IPS-15b (cell line): Measurements from ENCODE around the gene ARHGEF16.

Source experiments
- H3K27me3 ChIP-seq: one replicate; pipeline ENCODE4 v1.6.1; 2013; ENCODE audit warnings: low read length; ENCODE audit not compliant: control insufficient read depth, insufficient read depth
- H3K36me3 ChIP-seq: one replicate; pipeline ENCODE4 v1.6.1; 2013; ENCODE audit warnings: low read length; ENCODE audit not compliant: control insufficient read depth, insufficient read depth
- H3K4me1 ChIP-seq: one replicate; pipeline ENCODE4 v1.6.1; 2013; ENCODE audit warnings: mild to moderate bottlenecking, low read length; ENCODE audit not compliant: control insufficient read depth, insufficient read depth
- H3K4me3 ChIP-seq: one replicate; pipeline ENCODE4 v1.5.1; 2013; ENCODE audit warnings: low read depth, low read length
- H3K9ac ChIP-seq: one replicate; pipeline ENCODE4 v1.6.1; 2013; ENCODE audit warnings: low read depth, mild to moderate bottlenecking, low read length
- H3K9me3 ChIP-seq: one replicate; pipeline ENCODE4 v1.6.1; 2013; ENCODE audit warnings: mild to moderate bottlenecking, low read length; ENCODE audit not compliant: control insufficient read depth, insufficient read depth

The ARHGEF16 gene

DNA sequence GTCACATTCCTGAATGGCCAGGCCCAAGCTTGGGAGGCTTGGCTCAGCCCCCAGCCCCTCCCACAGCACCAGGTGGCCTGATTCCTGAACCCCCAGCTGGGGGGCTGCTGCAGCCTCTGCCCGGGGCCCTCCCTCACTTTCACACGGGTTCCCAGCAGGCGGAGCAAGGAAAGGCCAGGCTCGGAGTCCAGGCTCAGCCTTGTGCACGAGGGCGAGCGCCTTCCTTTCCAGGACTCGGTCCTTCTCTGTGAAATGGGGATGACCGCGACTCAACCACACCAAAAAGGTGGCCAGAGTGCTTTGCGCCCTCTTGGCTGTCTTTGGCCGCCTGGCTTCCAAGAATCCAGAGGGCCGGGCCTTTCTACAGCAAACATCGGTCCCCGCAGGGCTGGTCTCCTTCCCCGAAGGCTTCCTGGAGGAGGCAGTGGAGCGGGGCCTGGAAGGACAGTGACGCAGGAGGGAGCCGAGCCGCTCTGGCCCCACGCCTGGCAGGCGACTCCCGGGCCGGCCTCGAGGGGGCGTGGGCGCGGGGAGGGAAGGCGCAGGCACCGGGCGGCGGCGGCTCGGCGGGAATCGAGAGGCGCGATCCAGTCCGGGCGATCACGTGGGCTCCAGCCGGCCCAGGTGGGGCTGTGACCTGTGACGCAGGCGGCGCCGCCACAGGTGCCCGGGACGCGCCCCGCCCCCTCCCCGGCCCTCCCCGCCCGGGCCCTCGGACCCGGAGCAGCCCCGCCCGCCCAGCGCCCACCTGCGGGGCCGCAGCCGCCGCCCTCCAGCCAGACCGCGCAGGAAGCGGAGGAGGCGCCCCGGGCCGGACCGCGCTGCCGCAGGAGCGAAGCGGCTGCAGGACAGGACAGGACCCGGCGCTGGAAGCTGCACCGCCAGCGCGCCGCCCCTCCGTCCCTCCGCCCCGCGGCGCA, at the start of gene ARHGEF16:
ARHGEF16 (plus strand) TSS at position 775 of the 920 bp plus-strand sequence. CDS start 8,420 bp downstream, outside the sequence.
- no peaks in the 10 kb centered on the region for H3K27me3 ChIP-seq
- no peaks in the 10 kb centered on the region for H3K9me3 ChIP-seq
- peak within 1 kb of the TSS; percentile 60 for H3K4me3 ChIP-seq
- H3K36me3 ChIP-seq, result no peaks in the 10 kb centered on the region
- H3K4me1 ChIP-seq, result peaks cover 12% of the 10 kb centered on the region
- H3K9ac ChIP-seq, result peak within 1 kb of the TSS; percentile 85

DNA sequence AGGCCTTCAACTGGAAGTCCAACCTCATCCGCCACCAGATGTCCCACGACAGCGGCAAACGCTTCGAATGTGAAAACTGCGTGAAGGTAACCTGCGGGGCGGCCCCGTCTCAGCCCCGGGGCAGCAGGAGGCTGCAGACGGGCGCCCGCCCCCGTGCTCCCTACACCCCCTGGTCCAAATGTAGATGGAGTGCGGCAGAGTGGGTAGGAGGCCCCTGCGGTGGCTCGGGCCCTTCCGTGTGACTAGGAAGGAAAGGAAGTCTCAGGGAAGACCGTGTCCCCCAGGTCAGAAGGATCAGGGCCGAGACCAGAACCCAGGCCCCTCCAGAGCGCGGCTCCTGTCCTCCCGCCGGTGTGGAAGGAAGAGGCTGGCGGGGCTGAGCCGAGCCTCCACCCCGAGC, 49.7 kb upstream of the ARHGEF16 start:
- H3K36me3 ChIP-seq, result no peaks in the 10 kb centered on the region
- no peaks in the 10 kb centered on the region for H3K4me1 ChIP-seq
- H3K4me3 ChIP-seq, result no peak overlapping the region
- no peak overlapping the region for H3K9ac ChIP-seq
- no peaks in the 10 kb centered on the region for H3K27me3 ChIP-seq
- no peaks in the 10 kb centered on the region for H3K9me3 ChIP-seq

DNA sequence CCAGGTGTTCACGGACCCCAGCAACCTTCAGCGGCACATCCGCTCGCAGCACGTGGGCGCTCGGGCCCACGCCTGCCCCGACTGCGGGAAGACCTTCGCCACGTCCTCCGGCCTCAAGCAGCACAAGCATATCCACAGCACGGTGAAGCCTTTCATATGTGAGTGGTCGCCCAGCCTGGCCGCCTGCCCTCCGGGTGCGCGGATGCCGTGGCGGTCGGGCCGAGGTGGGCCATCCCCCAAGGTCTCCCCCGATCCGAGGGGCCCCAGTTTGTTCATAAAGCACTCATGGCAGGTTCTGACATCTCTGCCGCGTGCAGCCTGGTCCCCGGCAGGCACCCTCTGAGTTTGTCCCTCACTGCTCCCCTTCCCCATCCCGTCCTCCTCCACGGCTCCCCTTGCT, 49.0 kb upstream of the ARHGEF16 start:
- Histone ChIP-seq H3K27me3 (no peaks in the 10 kb centered on the region), H3K4me3 (no peak overlapping the region), H3K36me3 (no peaks in the 10 kb centered on the region), H3K4me1 (no peaks in the 10 kb centered on the region), H3K9me3 (no peaks in the 10 kb centered on the region), H3K9ac (no peak overlapping the region)

DNA sequence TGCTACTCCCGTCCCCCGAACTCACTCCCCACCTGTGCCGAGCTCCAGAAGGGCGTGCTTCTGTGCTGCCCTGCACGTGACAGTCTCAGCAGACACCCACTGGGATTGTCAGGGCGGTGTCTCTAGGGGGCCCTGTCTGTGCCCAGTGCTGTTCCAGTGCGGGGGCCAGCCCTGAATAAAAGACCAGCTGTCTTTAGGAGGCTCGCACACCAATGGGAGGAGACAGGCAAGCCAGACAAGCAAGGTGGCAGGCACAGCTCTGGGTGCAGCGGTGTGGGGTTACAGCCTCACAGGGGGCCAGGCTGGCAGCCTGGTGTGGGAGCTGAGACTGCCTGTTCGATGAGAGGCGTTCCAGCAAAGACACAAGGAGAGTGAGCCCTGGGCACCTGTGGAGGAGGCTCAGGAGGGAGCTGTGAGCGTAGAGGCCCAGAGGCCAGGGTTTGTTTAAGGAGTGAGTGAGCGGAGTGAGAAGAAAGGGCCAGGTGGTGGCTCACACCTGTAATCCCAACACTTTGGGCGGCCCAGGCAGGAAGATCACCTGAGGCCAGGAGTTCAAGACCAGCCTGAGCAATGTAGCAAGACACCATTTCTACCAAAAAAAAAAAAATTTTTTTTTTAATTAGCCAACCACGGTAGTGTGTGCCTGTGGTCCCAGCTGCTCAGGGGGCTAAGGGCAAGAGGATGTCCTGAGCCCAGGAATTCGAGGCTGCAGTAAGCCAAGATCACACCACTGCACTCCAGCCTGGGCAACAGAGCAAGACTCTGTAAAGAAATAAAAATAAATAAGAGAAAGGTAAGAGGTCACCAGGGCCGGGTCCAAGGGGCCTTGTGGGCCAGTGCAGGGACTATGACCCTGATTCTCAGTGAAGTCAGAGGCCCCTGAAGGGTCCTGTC, 48.2 kb upstream of the ARHGEF16 start:
- Histone ChIP-seq H3K4me3 (no peak overlapping the region), H3K9ac (no peak overlapping the region), H3K36me3 (no peaks in the 10 kb centered on the region), H3K27me3 (no peaks in the 10 kb centered on the region), H3K9me3 (no peaks in the 10 kb centered on the region), H3K4me1 (no peaks in the 10 kb centered on the region)

DNA sequence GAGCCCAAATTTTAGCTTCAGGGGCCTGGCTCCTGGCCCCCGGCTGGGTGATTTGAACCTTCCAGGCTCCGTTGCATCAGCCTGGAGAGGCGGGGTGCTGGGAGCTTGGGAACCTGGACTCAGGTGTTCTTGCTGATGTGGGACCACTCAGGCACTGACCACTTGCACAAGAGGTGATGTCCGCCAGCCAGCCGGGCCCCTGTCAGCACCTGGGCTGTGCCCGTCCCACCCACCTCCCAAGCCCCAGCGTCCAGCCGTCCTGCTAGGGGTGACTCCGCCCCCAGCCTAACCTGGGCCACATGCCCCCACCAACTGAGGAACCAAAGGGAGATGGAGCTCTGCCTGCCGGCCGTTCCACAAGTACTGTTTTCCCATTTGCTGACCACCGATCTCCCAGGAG, 47.4 kb upstream of the ARHGEF16 start:
- H3K9ac ChIP-seq, result no peak overlapping the region
- no peaks in the 10 kb centered on the region for H3K36me3 ChIP-seq
- H3K27me3 ChIP-seq, result no peaks in the 10 kb centered on the region
- H3K4me3 ChIP-seq, result no peak overlapping the region
- H3K4me1 ChIP-seq, result no peaks in the 10 kb centered on the region
- H3K9me3 ChIP-seq, result no peaks in the 10 kb centered on the region

DNA sequence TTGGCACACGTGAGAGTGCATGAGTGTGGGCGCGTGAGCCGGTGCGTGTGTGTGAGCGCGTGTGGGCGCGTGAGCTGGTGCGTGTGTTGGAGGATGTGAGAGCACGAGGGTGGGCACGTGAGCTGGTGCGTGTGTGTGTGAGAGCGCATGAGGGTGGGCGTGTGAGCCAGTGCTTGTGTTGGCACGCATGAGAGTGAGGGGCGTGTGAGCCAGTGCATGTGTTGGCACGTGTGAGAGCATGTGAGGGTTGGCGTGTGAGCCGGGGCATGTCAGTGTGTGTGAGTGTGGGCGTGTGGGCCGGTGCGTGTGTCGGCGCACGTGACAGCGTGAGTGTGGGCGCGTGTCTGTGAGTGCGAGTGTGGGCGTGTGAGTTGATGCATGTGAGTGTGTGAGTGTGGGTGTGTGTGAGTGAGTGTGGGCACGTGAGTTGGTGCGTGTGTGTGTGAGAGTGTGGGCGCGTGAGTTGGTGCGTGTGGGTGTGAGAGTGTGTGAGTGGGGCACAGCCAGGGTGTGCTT, 45.7 kb upstream of the ARHGEF16 start:
- Histone ChIP-seq H3K4me1 (no peaks in the 10 kb centered on the region), H3K9me3 (no peaks in the 10 kb centered on the region), H3K9ac (no peak overlapping the region), H3K27me3 (no peaks in the 10 kb centered on the region), H3K36me3 (no peaks in the 10 kb centered on the region), H3K4me3 (no peak overlapping the region)

DNA sequence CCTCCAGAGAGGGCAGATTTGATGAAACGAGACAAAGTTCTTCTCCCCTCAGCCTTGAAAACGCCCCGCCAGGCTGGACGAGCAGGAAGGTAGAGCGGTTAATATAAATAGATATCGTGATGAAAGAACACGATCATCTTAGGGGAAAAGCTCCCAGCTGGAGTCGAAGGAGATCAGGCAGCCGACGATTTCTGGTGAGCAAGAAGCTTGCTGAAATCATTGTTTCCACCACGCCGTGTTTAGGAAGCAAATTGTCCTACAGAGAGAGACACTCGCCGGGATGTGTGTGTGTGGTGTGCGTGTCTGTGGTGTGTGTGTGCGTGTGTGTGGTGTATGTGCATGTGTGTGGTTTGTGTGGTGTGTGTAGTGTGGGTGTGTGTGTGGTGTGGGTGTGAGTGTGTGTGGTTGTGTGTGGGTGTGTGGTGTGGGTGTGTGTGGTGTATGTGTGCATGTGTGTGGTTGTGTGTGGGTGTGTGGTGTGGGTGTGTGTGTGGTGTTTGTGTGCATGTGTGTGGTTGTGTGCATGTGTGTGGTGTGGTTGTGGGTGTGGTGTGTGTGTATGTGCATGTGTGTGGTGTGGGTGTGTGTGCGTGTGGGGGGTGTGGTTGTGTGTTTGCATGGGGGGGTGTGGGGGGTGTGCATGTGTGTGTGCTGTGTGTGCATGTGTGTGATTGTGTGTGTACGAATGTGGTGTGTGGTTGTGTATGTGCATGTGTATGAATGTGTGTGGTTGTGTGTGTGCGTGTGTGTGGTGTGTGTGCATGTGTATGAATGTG, 44.9 kb upstream of the ARHGEF16 start:
- Histone ChIP-seq H3K4me1 (no peaks in the 10 kb centered on the region), H3K36me3 (no peaks in the 10 kb centered on the region), H3K9me3 (no peaks in the 10 kb centered on the region), H3K9ac (no peak overlapping the region), H3K27me3 (no peaks in the 10 kb centered on the region), H3K4me3 (no peak overlapping the region)

DNA sequence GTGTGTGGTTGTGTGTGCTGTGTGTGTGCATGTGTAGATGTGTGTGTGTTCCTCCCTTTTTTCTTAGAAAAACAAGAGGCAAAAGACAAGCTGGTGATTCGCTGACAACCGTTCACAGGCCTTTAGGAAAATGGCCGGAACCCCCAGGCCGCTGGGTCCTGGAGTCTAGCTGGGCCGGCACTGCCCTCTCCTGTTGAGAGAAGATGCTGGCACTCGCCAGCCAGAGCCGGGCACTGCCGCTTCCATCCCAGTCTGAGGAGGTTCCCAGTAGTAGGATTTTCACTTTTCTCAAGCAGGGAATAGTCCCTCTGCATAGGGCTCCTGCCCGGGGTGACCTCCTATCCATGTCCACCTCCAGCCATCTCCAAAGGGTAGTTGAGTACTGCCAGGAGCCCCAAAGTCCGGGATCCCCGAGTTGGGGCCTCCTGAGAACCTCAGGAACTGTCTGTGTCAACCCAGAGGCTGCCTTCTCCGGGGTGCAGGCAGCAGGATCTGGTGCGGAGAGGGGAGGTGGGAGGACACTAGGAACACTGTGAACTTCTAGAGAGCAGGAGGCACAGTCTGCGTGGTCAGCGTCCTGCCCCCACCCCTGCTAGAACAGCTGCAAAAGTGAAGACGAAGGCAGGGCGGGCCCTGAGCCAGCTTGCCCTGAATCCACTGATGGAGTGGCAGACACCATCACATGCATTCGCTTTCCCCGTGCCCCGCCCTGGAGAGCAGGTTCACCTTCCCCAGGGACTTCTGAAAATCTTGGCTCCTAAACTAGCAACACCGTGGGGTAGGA, 44.1 kb upstream of the ARHGEF16 start:
- H3K27me3 ChIP-seq, result no peaks in the 10 kb centered on the region
- H3K36me3 ChIP-seq, result no peaks in the 10 kb centered on the region
- no peak overlapping the region for H3K4me3 ChIP-seq
- H3K4me1 ChIP-seq, result no peaks in the 10 kb centered on the region
- no peaks in the 10 kb centered on the region for H3K9me3 ChIP-seq
- H3K9ac ChIP-seq, result no peak overlapping the region

DNA sequence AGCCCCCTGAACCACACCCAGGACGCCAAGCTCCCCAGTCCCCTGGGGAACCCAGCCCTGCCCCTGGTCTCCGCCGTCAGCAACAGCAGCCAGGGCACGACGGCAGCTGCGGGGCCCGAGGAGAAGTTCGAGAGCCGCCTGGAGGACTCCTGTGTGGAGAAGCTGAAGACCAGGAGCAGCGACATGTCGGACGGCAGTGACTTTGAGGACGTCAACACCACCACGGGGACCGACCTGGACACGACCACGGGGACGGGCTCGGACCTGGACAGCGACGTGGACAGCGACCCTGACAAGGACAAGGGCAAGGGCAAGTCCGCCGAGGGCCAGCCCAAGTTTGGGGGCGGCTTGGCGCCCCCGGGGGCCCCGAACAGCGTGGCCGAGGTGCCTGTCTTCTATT, 42.7 kb upstream of the ARHGEF16 start:
- Histone ChIP-seq H3K9ac (no peak overlapping the region), H3K27me3 (no peaks in the 10 kb centered on the region), H3K36me3 (no peaks in the 10 kb centered on the region), H3K4me3 (no peak overlapping the region), H3K4me1 (no peaks in the 10 kb centered on the region), H3K9me3 (peaks cover 3% of the 10 kb centered on the region)

DNA sequence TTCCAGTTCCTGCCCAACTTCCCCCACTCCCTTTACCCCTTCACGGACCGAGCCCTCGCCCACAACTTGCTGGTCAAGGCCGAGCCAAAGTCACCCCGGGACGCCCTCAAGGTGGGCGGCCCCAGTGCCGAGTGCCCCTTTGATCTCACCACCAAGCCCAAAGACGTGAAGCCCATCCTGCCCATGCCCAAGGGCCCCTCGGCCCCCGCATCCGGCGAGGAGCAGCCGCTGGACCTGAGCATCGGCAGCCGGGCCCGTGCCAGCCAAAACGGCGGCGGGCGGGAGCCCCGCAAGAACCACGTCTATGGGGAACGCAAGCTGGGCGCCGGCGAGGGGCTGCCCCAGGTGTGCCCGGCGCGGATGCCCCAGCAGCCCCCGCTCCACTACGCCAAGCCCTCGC, 42.1 kb upstream of the ARHGEF16 start:
- Histone ChIP-seq H3K36me3 (no peaks in the 10 kb centered on the region), H3K4me1 (no peaks in the 10 kb centered on the region), H3K27me3 (no peaks in the 10 kb centered on the region), H3K9me3 (peaks cover 7% of the 10 kb centered on the region), H3K4me3 (no peak overlapping the region), H3K9ac (no peak overlapping the region)
